Kidney epithelial cell (primary cell): ENCODE measurements around the gene PM20D2. TPM values are rescaled to one million over a fixed set of nuclear protein-coding genes. Genes with fewer than 3 reads are reported as not detected.

Source experiments
- DNase-seq: peaks from one replicate; pipeline ENCODE4 v3.0.0-alpha.2; 2010; ENCODE audit warnings: low read depth
- H3K27me3 ChIP-seq: 2 replicates; pipeline ENCODE4 v1.6.0; 2011; ENCODE audit warnings: low read length; ENCODE audit not compliant: control insufficient read depth, insufficient read depth
- H3K36me3 ChIP-seq: 2 replicates; pipeline ENCODE4 v1.5.1; 2011; ENCODE audit warnings: low read length; ENCODE audit not compliant: control insufficient read depth, insufficient read depth
- H3K4me3 ChIP-seq: 2 replicates; pipeline ENCODE4 v1.5.1; 2011; ENCODE audit warnings: low read depth, mild to moderate bottlenecking, control low read depth, low read length
- CTCF ChIP-seq: IDR thresholded peaks from 2 replicates; pipeline ENCODE4 v1.5.1; 2011; ENCODE audit warnings: mild to moderate bottlenecking, moderate library complexity, low read length, control low read depth, inconsistent platforms; ENCODE audit not compliant: insufficient read depth, poor library complexity, severe bottlenecking
- total RNA-seq: library from RNA; depleted of rRNA; stranded (reverse); fragments of >200 nt; gene quantifications from 2 replicates; pipeline ENCODE4 v1.2.3, GENCODE V29; 2015

PM20D2 gene
- total RNA-seq, 1 donor from 2014 or later = 26.4 TPM

GRCh38 chr6:89198235-89198634, 52.4 kb downstream of the PM20D2 start:
- no peak overlapping the region for H3K4me3 ChIP-seq
- no peaks in the 10 kb centered on the region for H3K27me3 ChIP-seq
- no peak for TF ChIP-seq CTCF
- DNase-seq = no peak
- H3K36me3 ChIP-seq = no peaks in the 10 kb centered on the region

GRCh38 chr6:89199579-89199978, 53.7 kb downstream of the PM20D2 start:
- H3K36me3 ChIP-seq = no peaks in the 10 kb centered on the region
- no peak for TF ChIP-seq CTCF
- no peaks in the 10 kb centered on the region for H3K27me3 ChIP-seq
- H3K4me3 ChIP-seq = no peak overlapping the region
- no peak for DNase-seq

GRCh38 chr6:89200706-89201215, 54.9 kb downstream of the PM20D2 start:
- Histone ChIP-seq H3K4me3 (no peak overlapping the region), H3K27me3 (no peaks in the 10 kb centered on the region), H3K36me3 (no peaks in the 10 kb centered on the region)
- no peak for DNase-seq
- TF ChIP-seq CTCF = no peak

GRCh38 chr6:89204096-89204495, 58.2 kb downstream of the PM20D2 start:
- no peak for TF ChIP-seq CTCF
- H3K27me3 ChIP-seq = no peaks in the 10 kb centered on the region
- DNase-seq = no peak
- no peak overlapping the region for H3K4me3 ChIP-seq
- no peaks in the 10 kb centered on the region for H3K36me3 ChIP-seq

- no peak for DNase-seq
- no peak for TF ChIP-seq CTCF
- Histone ChIP-seq H3K36me3 (no peaks in the 10 kb centered on the region), H3K27me3 (no peaks in the 10 kb centered on the region), H3K4me3 (no peak overlapping the region)
Measured at GRCh38 chr6:89205819-89206218, 60.0 kb downstream of the PM20D2 start.

- DNase-seq = no peak
- Histone ChIP-seq H3K4me3 (no peak overlapping the region), H3K27me3 (no peaks in the 10 kb centered on the region), H3K36me3 (no peaks in the 10 kb centered on the region)
- no peak for TF ChIP-seq CTCF
Measured at GRCh38 chr6:89208551-89208950, 62.7 kb downstream of the PM20D2 start.
